HS-27A (cell line): ENCODE measurements around the gene DRC1.

Experiments
- DNase-seq: peaks from one replicate; pipeline ENCODE4 v3.0.0-alpha.2; 2012; ENCODE audit warnings: low read depth, missing footprints

Gene DRC1

GRCh38 chr2:26448651-26449050, 46.9 kb downstream of the DRC1 start:
- no peak for DNase-seq

GRCh38 chr2:26449278-26450030, 47.7 kb downstream of the DRC1 start:
- DNase-seq = no peak

- DNase-seq = no peak
Measured at GRCh38 chr2:26450031-26450635, 48.4 kb downstream of the DRC1 start.

GRCh38 chr2:26451700-26452099, 50.0 kb downstream of the DRC1 start:
- no peak for DNase-seq

- DNase-seq = no peak
Measured at GRCh38 chr2:26453421-26454329, 52.0 kb downstream of the DRC1 start.

GRCh38 chr2:26454561-26455001, 52.9 kb downstream of the DRC1 start:
- DNase-seq = no peak

- DNase-seq = no peak
Measured at GRCh38 chr2:26455037-26455669, 53.4 kb downstream of the DRC1 start.

- no peak for DNase-seq
Measured at GRCh38 chr2:26455670-26456439, 54.1 kb downstream of the DRC1 start.

GRCh38 chr2:26456440-26457250, 54.9 kb downstream of the DRC1 start:
- DNase-seq = no peak

- DNase-seq = no peak
Measured at GRCh38 chr2:26457251-26457666, 55.5 kb downstream of the DRC1 start.

GRCh38 chr2:26457695-26458364, 56.1 kb downstream of the DRC1 start:
- no peak for DNase-seq

GRCh38 chr2:26458365-26459042, 56.8 kb downstream of the DRC1 start:
- no peak for DNase-seq

GRCh38 chr2:26459991-26460612, 58.4 kb downstream of the DRC1 start:
- no peak for DNase-seq

- no peak for DNase-seq
Measured at GRCh38 chr2:26460613-26461031, 58.9 kb downstream of the DRC1 start.

- DNase-seq = no peak
Measured at GRCh38 chr2:26461601-26462023, 59.9 kb downstream of the DRC1 start.

- DNase-seq = no peak
Measured at GRCh38 chr2:26462100-26462499, 60.4 kb downstream of the DRC1 start.

GRCh38 chr2:26462511-26463243, 61.0 kb downstream of the DRC1 start:
- peak; percentile 11 for DNase-seq
